ENCODE measurements around the gene CHST10.

- TF ChIP-seq, protein P1, sequence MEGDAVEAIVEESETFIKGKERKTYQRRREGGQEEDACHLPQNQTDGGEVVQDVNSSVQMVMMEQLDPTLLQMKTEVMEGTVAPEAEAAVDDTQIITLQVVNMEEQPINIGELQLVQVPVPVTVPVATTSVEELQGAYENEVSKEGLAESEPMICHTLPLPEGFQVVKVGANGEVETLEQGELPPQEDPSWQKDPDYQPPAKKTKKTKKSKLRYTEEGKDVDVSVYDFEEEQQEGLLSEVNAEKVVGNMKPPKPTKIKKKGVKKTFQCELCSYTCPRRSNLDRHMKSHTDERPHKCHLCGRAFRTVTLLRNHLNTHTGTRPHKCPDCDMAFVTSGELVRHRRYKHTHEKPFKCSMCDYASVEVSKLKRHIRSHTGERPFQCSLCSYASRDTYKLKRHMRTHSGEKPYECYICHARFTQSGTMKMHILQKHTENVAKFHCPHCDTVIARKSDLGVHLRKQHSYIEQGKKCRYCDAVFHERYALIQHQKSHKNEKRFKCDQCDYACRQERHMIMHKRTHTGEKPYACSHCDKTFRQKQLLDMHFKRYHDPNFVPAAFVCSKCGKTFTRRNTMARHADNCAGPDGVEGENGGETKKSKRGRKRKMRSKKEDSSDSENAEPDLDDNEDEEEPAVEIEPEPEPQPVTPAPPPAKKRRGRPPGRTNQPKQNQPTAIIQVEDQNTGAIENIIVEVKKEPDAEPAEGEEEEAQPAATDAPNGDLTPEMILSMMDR (IDR thresholded peaks at IDR 0.05; ENCODE audit: poor library complexity, severe bottlenecking): no peak
- TF ChIP-seq POLR2AphosphoS5 (IDR thresholded peaks at IDR 0.05) (no peak), EP300 (conservative IDR thresholded peaks at IDR 0.05; ENCODE audit: poor library complexity, severe bottlenecking) (no peak), EZH2 (IDR thresholded peaks at IDR 0.05; ENCODE audit: borderline replicate concordance, insufficient read depth, low read length, poor library complexity, severe bottlenecking) (no peak), RAD21 (conservative IDR thresholded peaks at IDR 0.05) (no peak), TAF1 (IDR thresholded peaks at IDR 0.05; ENCODE audit: low read depth) (no peak), SMC3 (conservative IDR thresholded peaks at IDR 0.05; ENCODE audit: poor library complexity) (no peak), MXI1 (conservative IDR thresholded peaks at IDR 0.05; ENCODE audit: poor library complexity, severe bottlenecking) (no peak)
Measured at GRCh38 chr2:100446696-100447095, 29.2 kb upstream of the CHST10 start.

Data from neural cell (in vitro differentiated cells).